Kidney epithelial cell (primary cell): Measurements from ENCODE around the gene CD300LB. TPM values are rescaled to one million over a fixed set of nuclear protein-coding genes. Genes with fewer than 3 reads are reported as not detected.
"Not testable (repeated sequence)": the region's sequence is repeated elsewhere in the genome, so short reads cannot be mapped to it uniquely, and the experiment has no call there.

Source experiments
- DNase-seq: peaks from one replicate; pipeline ENCODE4 v3.0.0-alpha.2; 2010; ENCODE audit warnings: low read depth
- H3K27me3 ChIP-seq: 2 replicates; pipeline ENCODE4 v1.6.0; 2011; ENCODE audit warnings: low read length; ENCODE audit not compliant: control insufficient read depth, insufficient read depth
- H3K36me3 ChIP-seq: 2 replicates; pipeline ENCODE4 v1.5.1; 2011; ENCODE audit warnings: low read length; ENCODE audit not compliant: control insufficient read depth, insufficient read depth
- H3K4me3 ChIP-seq: 2 replicates; pipeline ENCODE4 v1.5.1; 2011; ENCODE audit warnings: low read depth, mild to moderate bottlenecking, control low read depth, low read length
- total RNA-seq: library from RNA; depleted of rRNA; stranded (reverse); fragments of >200 nt; gene quantifications from 2 replicates; pipeline ENCODE4 v1.2.3, GENCODE V29; 2015
- TF ChIP-seq, protein P1 (sequence below): IDR thresholded peaks from 2 replicates; pipeline ENCODE4 v1.5.1; 2011; ENCODE audit warnings: mild to moderate bottlenecking, moderate library complexity, low read length, control low read depth, inconsistent platforms; ENCODE audit not compliant: insufficient read depth, poor library complexity, severe bottlenecking

The CD300LB gene
- total RNA-seq, 1 donor from 2014 or later = not detected

DNA sequence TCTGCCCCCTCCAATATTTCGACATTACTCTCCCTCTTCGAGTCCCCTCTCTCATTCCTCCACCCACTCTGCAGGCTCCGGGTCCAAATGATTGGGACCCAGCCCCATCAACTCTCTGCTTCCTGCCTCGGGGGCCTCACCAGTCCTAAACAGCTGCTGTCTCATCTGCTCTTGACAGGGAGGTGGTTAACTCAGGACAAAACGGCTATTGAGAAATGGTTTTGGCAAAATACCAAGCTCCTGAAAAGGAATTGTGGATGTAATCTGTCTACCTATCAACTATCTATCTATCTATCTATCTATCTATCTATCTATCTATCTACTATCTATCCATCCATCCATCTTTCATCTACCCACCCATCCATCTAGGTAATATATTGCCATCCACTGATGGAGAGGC, 33.9 kb upstream of the CD300LB start:
- no peaks in the 10 kb centered on the region for H3K27me3 ChIP-seq
- no peak overlapping the region for H3K4me3 ChIP-seq
- H3K36me3 ChIP-seq = no peaks in the 10 kb centered on the region
- TF ChIP-seq, protein P1, sequence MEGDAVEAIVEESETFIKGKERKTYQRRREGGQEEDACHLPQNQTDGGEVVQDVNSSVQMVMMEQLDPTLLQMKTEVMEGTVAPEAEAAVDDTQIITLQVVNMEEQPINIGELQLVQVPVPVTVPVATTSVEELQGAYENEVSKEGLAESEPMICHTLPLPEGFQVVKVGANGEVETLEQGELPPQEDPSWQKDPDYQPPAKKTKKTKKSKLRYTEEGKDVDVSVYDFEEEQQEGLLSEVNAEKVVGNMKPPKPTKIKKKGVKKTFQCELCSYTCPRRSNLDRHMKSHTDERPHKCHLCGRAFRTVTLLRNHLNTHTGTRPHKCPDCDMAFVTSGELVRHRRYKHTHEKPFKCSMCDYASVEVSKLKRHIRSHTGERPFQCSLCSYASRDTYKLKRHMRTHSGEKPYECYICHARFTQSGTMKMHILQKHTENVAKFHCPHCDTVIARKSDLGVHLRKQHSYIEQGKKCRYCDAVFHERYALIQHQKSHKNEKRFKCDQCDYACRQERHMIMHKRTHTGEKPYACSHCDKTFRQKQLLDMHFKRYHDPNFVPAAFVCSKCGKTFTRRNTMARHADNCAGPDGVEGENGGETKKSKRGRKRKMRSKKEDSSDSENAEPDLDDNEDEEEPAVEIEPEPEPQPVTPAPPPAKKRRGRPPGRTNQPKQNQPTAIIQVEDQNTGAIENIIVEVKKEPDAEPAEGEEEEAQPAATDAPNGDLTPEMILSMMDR = no peak
- no peak for DNase-seq

DNA sequence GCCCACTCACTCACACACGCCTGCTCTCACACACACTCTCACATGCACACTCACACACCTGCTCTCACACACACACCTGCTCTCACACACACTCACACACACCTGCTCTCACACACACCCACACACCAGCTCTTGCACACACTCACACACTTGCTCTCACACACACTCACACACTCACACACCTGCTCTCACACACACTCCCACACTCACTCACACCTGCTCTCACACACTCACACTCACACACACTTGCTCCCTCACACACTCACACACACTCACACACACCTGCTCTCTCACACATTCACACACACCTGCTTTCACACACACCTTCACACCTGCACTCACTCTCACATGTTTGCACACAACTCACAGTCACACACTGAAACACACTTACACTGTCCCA, 32.1 kb upstream of the CD300LB start:
- no peaks in the 10 kb centered on the region for H3K27me3 ChIP-seq
- no peak for DNase-seq
- H3K4me3 ChIP-seq = no peak overlapping the region
- H3K36me3 ChIP-seq = no peaks in the 10 kb centered on the region
- TF ChIP-seq, protein P1 = no peak

DNA sequence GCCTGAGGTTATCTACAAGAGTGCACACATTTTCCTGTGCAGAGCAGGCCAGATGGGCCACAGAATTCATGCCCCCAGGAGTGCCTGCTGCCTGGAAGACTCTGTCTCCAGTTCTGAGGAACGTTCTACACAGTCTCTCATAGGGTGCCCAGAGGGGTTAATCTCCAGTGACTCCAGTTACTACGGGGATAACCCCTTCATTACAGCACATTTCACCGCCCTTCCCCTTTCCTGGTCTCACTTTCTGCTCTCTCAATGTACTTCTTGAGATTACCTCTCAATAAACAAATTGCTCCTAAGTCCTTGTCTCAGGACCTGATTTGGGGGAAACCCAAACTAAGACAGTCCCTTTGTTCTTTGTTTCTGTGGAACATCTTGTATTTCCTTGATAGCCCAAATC, 30.3 kb upstream of the CD300LB start:
- Histone ChIP-seq H3K4me3 (no peak overlapping the region), H3K27me3 (no peaks in the 10 kb centered on the region), H3K36me3 (no peaks in the 10 kb centered on the region)
- TF ChIP-seq, protein P1 = no peak
- no peak for DNase-seq

DNA sequence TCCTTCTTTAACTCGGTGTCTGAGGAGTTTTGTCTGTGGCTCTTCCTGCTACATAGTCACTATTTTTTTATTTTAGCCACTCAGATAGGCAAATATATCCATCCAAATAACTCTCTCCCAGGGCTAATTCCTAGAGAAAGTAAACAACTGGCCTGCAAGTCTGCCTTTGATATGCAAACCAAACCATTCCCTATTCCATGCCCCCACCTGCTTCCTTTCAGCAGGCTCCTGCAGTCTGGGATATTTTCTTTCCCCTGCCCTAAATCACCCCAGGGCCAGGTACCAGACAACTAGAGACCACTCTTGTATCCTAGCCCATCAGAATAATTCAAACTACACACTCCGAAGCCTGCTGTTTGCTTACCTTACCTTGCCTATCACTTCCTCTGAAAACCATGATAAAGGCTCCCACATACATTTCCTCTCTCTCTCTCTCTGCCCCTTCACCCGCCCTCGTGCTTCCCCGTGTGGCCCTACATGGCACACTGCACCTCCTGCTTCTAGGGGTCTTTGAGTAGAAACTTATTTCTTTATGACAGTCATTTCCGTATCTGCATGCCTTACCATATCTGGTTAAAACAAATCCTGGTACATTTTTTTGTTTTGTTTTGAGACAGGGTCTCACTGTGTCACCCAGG, 27.7 kb upstream of the CD300LB start:
- H3K36me3 ChIP-seq = no peaks in the 10 kb centered on the region
- DNase-seq = no peak
- no peaks in the 10 kb centered on the region for H3K27me3 ChIP-seq
- TF ChIP-seq, protein P1 = no peak
- no peak overlapping the region for H3K4me3 ChIP-seq

DNA sequence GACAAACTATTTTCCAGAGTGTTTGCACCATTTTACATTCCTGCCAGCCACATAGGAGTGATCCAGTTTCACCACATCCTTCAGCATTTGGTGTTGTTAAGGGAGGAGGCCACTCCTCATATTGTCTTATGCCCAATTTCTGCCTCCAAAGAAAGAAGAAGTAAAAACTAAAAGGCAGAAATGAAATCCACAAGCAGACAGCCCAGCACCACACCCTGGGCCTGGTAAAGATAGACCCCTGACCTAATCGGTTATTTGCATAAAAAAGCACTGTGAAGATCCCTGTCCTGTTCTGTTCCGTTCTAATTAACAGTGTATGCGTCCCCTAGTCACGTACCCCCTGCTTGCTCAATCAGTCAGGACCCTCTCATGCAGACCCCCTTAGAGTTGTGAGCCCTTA, 27.1 kb upstream of the CD300LB start:
- not testable (repeated sequence) for H3K4me3 ChIP-seq, H3K27me3 ChIP-seq, DNase-seq, H3K36me3 ChIP-seq

DNA sequence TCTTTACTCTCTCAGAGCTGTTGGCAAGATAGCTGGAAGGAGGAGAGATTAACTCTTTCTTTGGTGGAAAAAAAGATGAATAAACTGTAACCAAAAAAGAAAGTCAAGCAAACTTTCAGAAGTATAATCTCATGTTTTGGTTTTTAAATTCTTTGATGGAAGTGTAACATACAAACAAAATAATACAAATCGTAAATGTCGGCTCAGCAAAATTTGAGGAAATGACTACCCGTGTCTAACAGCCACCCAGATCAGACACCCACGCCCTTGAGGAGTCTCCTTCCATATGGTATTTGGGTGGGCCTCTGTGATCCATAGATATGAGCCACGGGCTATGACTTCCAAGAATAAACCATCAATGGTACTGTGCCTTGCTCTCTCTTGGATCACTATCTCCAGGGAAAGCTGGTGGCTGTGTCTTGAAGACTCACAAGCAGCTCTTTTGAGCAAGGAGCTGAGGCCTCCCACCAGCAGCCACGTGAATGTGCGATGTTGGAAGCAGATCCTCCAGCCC, 24.2 kb upstream of the CD300LB start:
- no peaks in the 10 kb centered on the region for H3K27me3 ChIP-seq
- TF ChIP-seq, protein P1 = no peak
- H3K4me3 ChIP-seq = no peak overlapping the region
- no peaks in the 10 kb centered on the region for H3K36me3 ChIP-seq
- no peak for DNase-seq
